SK-N-SH treated with all-trans-retinoic acid at 6 μM for 48 hours (cell line): ENCODE measurements around the gene EDEM1.

Source experiments
- ARNTL ChIP-seq: fragments of 450-650 bp; formaldehyde crosslinking; IDR thresholded peaks from 2 replicates; pipeline ENCODE4 v1.5.0; 2020; ENCODE audit warnings: low read depth, mild to moderate bottlenecking, moderate library complexity, borderline replicate concordance
- CSRNP3 ChIP-seq: fragments of 250-450 bp; sonication (Bioruptor Pico); IDR thresholded peaks from 2 replicates; pipeline ENCODE4 v1.5.1; 2021; ENCODE audit warnings: mild to moderate bottlenecking, moderate library complexity
- OSR1 ChIP-seq: fragments of 250-450 bp; sonication (Bioruptor Pico); IDR thresholded peaks from 2 replicates; pipeline ENCODE4 v1.8.0; 2022; ENCODE audit warnings: moderate library complexity, mild to moderate bottlenecking, inconsistent platforms
- PATZ1 ChIP-seq: fragments of 250-450 bp; sonication (Bioruptor Pico); IDR thresholded peaks from 2 replicates; pipeline ENCODE4 v1.8.0; 2020; ENCODE audit warnings: mild to moderate bottlenecking, moderate library complexity, borderline replicate concordance
- POU6F1 ChIP-seq: fragments of 250-450 bp; sonication (Bioruptor Pico); IDR thresholded peaks from 2 replicates; pipeline ENCODE4 v1.8.0; 2021; ENCODE audit warnings: low read depth, mild to moderate bottlenecking, moderate library complexity, borderline replicate concordance
- PPARA ChIP-seq: fragments of 250-450 bp; sonication (Bioruptor Pico); IDR thresholded peaks from 2 replicates; pipeline ENCODE4 v1.5.0; 2020; ENCODE audit warnings: mild to moderate bottlenecking, borderline replicate concordance
- TCF4 ChIP-seq: fragments of 250-450 bp; sonication (Bioruptor Pico); IDR thresholded peaks from 2 replicates; pipeline ENCODE4 v1.8.0; 2021; ENCODE audit warnings: mild to moderate bottlenecking, moderate library complexity, borderline replicate concordance
- TSHZ2 ChIP-seq: fragments of 250-450 bp; sonication (Bioruptor Pico); IDR thresholded peaks from 2 replicates; pipeline ENCODE4 v1.5.0; 2020; ENCODE audit warnings: mild to moderate bottlenecking, moderate library complexity
- ZC3H10 ChIP-seq: fragments of 250-450 bp; sonication (Bioruptor Pico); IDR thresholded peaks from 2 replicates; pipeline ENCODE4 v1.5.1; 2021; ENCODE audit warnings: mild to moderate bottlenecking, moderate library complexity
- ZFP3 ChIP-seq: fragments of 250-450 bp; sonication (Bioruptor Pico); IDR thresholded peaks from 2 replicates; pipeline ENCODE4 v1.5.0; 2020; ENCODE audit warnings: mild to moderate bottlenecking, moderate library complexity
- ZFP30 ChIP-seq: fragments of 450-650 bp; formaldehyde crosslinking; IDR thresholded peaks from 2 replicates; pipeline ENCODE4 v1.5.0; 2022; ENCODE audit warnings: mild to moderate bottlenecking, moderate library complexity
- ZNF70 ChIP-seq: fragments of 450-650 bp; formaldehyde crosslinking; IDR thresholded peaks from 2 replicates; pipeline ENCODE4 v1.5.0; 2020; ENCODE audit warnings: mild to moderate bottlenecking, moderate library complexity

- no peak for TF ChIP-seq PATZ1 (CRISPR knock-in tag)
- no peak for TF ChIP-seq CSRNP3 (CRISPR knock-in tag)
- no peak for TF ChIP-seq TSHZ2 (CRISPR knock-in tag)
- TF ChIP-seq ARNTL (CRISPR knock-in tag): no peak
- TF ChIP-seq POU6F1 (CRISPR knock-in tag): no peak
- no peak for TF ChIP-seq ZFP3 (CRISPR knock-in tag)
- no peak for TF ChIP-seq ZC3H10 (CRISPR knock-in tag)
- no peak for TF ChIP-seq PPARA
- no peak for TF ChIP-seq OSR1 (CRISPR knock-in tag)
- no peak for TF ChIP-seq TCF4
- TF ChIP-seq ZFP30 (CRISPR knock-in tag): no peak
- no peak for TF ChIP-seq ZNF70 (CRISPR knock-in tag)
Measured at GRCh38 chr3:5186089-5186857, 1.2 kb upstream of the EDEM1 start.
